ENCODE results near the gene FAM32A.

The FAM32A gene

GRCh38 chr19:16226878-16227836 lies 41.9 kb downstream of the FAM32A start:
- Histone ChIP-seq H3K4me1 (ENCODE audit: control insufficient read depth in 1 of 2, insufficient read depth in 2 of 2, low read length in 2 of 2) (peaks cover 0 to 3% of the 10 kb centered on the region in 2 donors), H3K36me3 (ENCODE audit: control insufficient read depth in 1 of 2, insufficient read depth in 2 of 2, low read length in 2 of 2) (peaks cover 49 to 96% of the 10 kb centered on the region in 2 donors), H3K27me3 (ENCODE audit: low read depth, low read length) (no peaks in the 10 kb centered on the region), H3K9me3 (ENCODE audit: control insufficient read depth in 1 of 2, low read length in 2 of 2) (no peaks in the 10 kb centered on the region), H3K27ac (ENCODE audit: low read length) (no peak overlapping the region), H3K4me3 (ENCODE audit: low read depth in 1 of 2, low read length in 2 of 2) (no peak overlapping the region)

GRCh38 chr19:16227837-16228636 lies 42.8 kb downstream of the FAM32A start:
- peaks cover 0 to 3% of the 10 kb centered on the region in 2 donors for H3K4me1 ChIP-seq (ENCODE audit: control insufficient read depth in 1 of 2, insufficient read depth in 2 of 2, low read length in 2 of 2)
- no peaks in the 10 kb centered on the region for H3K9me3 ChIP-seq (ENCODE audit: control insufficient read depth in 1 of 2, low read length in 2 of 2)
- H3K4me3 ChIP-seq (ENCODE audit: low read depth in 1 of 2, low read length in 2 of 2), result no peak overlapping the region
- no peak overlapping the region for H3K27ac ChIP-seq (ENCODE audit: low read length)
- peaks cover 50 to 96% of the 10 kb centered on the region in 2 donors for H3K36me3 ChIP-seq (ENCODE audit: control insufficient read depth in 1 of 2, insufficient read depth in 2 of 2, low read length in 2 of 2)
- H3K27me3 ChIP-seq (ENCODE audit: low read depth, low read length), result no peaks in the 10 kb centered on the region

- Histone ChIP-seq H3K4me1 (ENCODE audit: control insufficient read depth in 1 of 2, insufficient read depth in 2 of 2, low read length in 2 of 2) (peaks cover 0 to 3% of the 10 kb centered on the region in 2 donors), H3K4me3 (ENCODE audit: low read depth in 1 of 2, low read length in 2 of 2) (no peak overlapping the region), H3K27me3 (ENCODE audit: low read depth, low read length) (no peaks in the 10 kb centered on the region), H3K27ac (ENCODE audit: low read length) (no peak overlapping the region), H3K36me3 (ENCODE audit: control insufficient read depth in 1 of 2, insufficient read depth in 2 of 2, low read length in 2 of 2) (peaks cover 43 to 96% of the 10 kb centered on the region in 2 donors), H3K9me3 (ENCODE audit: control insufficient read depth in 1 of 2, low read length in 2 of 2) (no peaks in the 10 kb centered on the region)
Observed at GRCh38 chr19:16228637-16229321, 43.6 kb downstream of the FAM32A start.

- H3K4me3 ChIP-seq (ENCODE audit: low read depth in 1 of 2, low read length in 2 of 2), result no peak overlapping the region
- no peaks in the 10 kb centered on the region for H3K9me3 ChIP-seq (ENCODE audit: control insufficient read depth in 1 of 2, low read length in 2 of 2)
- H3K4me1 ChIP-seq (ENCODE audit: control insufficient read depth in 1 of 2, insufficient read depth in 2 of 2, low read length in 2 of 2), result peaks cover 0 to 3% of the 10 kb centered on the region in 2 donors
- no peaks in the 10 kb centered on the region for H3K27me3 ChIP-seq (ENCODE audit: low read depth, low read length)
- peaks cover 40 to 96% of the 10 kb centered on the region in 2 donors for H3K36me3 ChIP-seq (ENCODE audit: control insufficient read depth in 1 of 2, insufficient read depth in 2 of 2, low read length in 2 of 2)
- no peak overlapping the region for H3K27ac ChIP-seq (ENCODE audit: low read length)
Observed at GRCh38 chr19:16229322-16229641, 44.1 kb downstream of the FAM32A start.

GRCh38 chr19:16232127-16232526 lies 46.9 kb downstream of the FAM32A start:
- Histone ChIP-seq H3K36me3 (ENCODE audit: control insufficient read depth in 1 of 2, insufficient read depth in 2 of 2, low read length in 2 of 2) (peaks cover 38 to 94% of the 10 kb centered on the region in 2 donors), H3K4me1 (ENCODE audit: control insufficient read depth in 1 of 2, insufficient read depth in 2 of 2, low read length in 2 of 2) (no peaks in the 10 kb centered on the region), H3K27ac (ENCODE audit: low read length) (no peak overlapping the region), H3K9me3 (ENCODE audit: control insufficient read depth in 1 of 2, low read length in 2 of 2) (no peaks in the 10 kb centered on the region), H3K27me3 (ENCODE audit: low read depth, low read length) (no peaks in the 10 kb centered on the region), H3K4me3 (ENCODE audit: low read depth in 1 of 2, low read length in 2 of 2) (no peak overlapping the region)

- Histone ChIP-seq H3K4me1 (ENCODE audit: control insufficient read depth in 1 of 2, insufficient read depth in 2 of 2, low read length in 2 of 2) (no peaks in the 10 kb centered on the region), H3K27me3 (ENCODE audit: low read depth, low read length) (no peaks in the 10 kb centered on the region), H3K9me3 (ENCODE audit: control insufficient read depth in 1 of 2, low read length in 2 of 2) (no peaks in the 10 kb centered on the region), H3K27ac (ENCODE audit: low read length) (no peak overlapping the region), H3K36me3 (ENCODE audit: control insufficient read depth in 1 of 2, insufficient read depth in 2 of 2, low read length in 2 of 2) (peaks cover 33 to 89% of the 10 kb centered on the region in 2 donors), H3K4me3 (ENCODE audit: low read depth in 1 of 2, low read length in 2 of 2) (no peak overlapping the region)
Observed at GRCh38 chr19:16232568-16232967, 47.4 kb downstream of the FAM32A start.

GRCh38 chr19:16233081-16233776 lies 48.0 kb downstream of the FAM32A start:
- Histone ChIP-seq H3K27me3 (ENCODE audit: low read depth, low read length) (no peaks in the 10 kb centered on the region), H3K9me3 (ENCODE audit: control insufficient read depth in 1 of 2, low read length in 2 of 2) (no peaks in the 10 kb centered on the region), H3K4me3 (ENCODE audit: low read depth in 1 of 2, low read length in 2 of 2) (no peak overlapping the region), H3K27ac (ENCODE audit: low read length) (no peak overlapping the region), H3K36me3 (ENCODE audit: control insufficient read depth in 1 of 2, insufficient read depth in 2 of 2, low read length in 2 of 2) (peaks cover 29 to 83% of the 10 kb centered on the region in 2 donors), H3K4me1 (ENCODE audit: control insufficient read depth in 1 of 2, insufficient read depth in 2 of 2, low read length in 2 of 2) (no peaks in the 10 kb centered on the region)

- no peak overlapping the region for H3K27ac ChIP-seq (ENCODE audit: low read length)
- H3K4me3 ChIP-seq (ENCODE audit: low read depth in 1 of 2, low read length in 2 of 2), result no peak overlapping the region
- no peaks in the 10 kb centered on the region for H3K4me1 ChIP-seq (ENCODE audit: control insufficient read depth in 1 of 2, insufficient read depth in 2 of 2, low read length in 2 of 2)
- H3K27me3 ChIP-seq (ENCODE audit: low read depth, low read length), result no peaks in the 10 kb centered on the region
- peaks cover 27 to 75% of the 10 kb centered on the region in 2 donors for H3K36me3 ChIP-seq (ENCODE audit: control insufficient read depth in 1 of 2, insufficient read depth in 2 of 2, low read length in 2 of 2)
- no peaks in the 10 kb centered on the region for H3K9me3 ChIP-seq (ENCODE audit: control insufficient read depth in 1 of 2, low read length in 2 of 2)
Observed at GRCh38 chr19:16233836-16234551, 48.8 kb downstream of the FAM32A start.

GRCh38 chr19:16234552-16235445 lies 49.6 kb downstream of the FAM32A start:
- Histone ChIP-seq H3K4me3 (ENCODE audit: low read depth in 1 of 2, low read length in 2 of 2) (no peak overlapping the region), H3K36me3 (ENCODE audit: control insufficient read depth in 1 of 2, insufficient read depth in 2 of 2, low read length in 2 of 2) (peaks cover 24 to 67% of the 10 kb centered on the region in 2 donors), H3K9me3 (ENCODE audit: control insufficient read depth in 1 of 2, low read length in 2 of 2) (no peaks in the 10 kb centered on the region), H3K4me1 (ENCODE audit: control insufficient read depth in 1 of 2, insufficient read depth in 2 of 2, low read length in 2 of 2) (no peaks in the 10 kb centered on the region), H3K27ac (ENCODE audit: low read length) (no peak overlapping the region), H3K27me3 (ENCODE audit: low read depth, low read length) (no peaks in the 10 kb centered on the region)
